NT2/D1 (cell line): ENCODE results near the gene ATP5F1C.

Experiments
- SUZ12 ChIP-seq: IDR thresholded peaks from 2 replicates; pipeline ENCODE4 v1.6.1; 2011; ENCODE audit not compliant: insufficient read length, insufficient read depth; ENCODE audit errors: extremely low read depth
- YY1 ChIP-seq: IDR thresholded peaks from 2 replicates; pipeline ENCODE4 v1.6.1; 2011; ENCODE audit not compliant: insufficient read length, insufficient read depth
- ZNF274 ChIP-seq: IDR thresholded peaks from 2 replicates; pipeline ENCODE4 v1.6.1; 2011; ENCODE audit warnings: mild to moderate bottlenecking, low read depth, low read length

GRCh38 chr10:7752251-7752650, 35.7 kb upstream of the ATP5F1C start:
- TF ChIP-seq YY1 (no peak), ZNF274 (no peak), SUZ12 (no peak)
